WTC11 (cell line): ENCODE results near the gene ARL5A. TPM values are rescaled to one million over a fixed set of nuclear protein-coding genes. Genes with fewer than 3 reads are reported as not detected.

Experiments
- ATAC-seq: fragments of 200-7000 bp; cut with Tn5 transposase; 2 replicates; pipeline ENCODE4 v1.10.0; 2021; ENCODE audit warnings: mild to moderate bottlenecking, moderate library complexity
- CTCF ChIA-PET: fragments of 300-600 bp; sonication (Branson Sonifier 250); formaldehyde crosslinking; loops from one replicate; lab custom pipeline; 2021; ENCODE audit warnings: antibody characterized with exemption; lab: Charles Lee
- POLR2A ChIA-PET: fragments of 350-600 bp; sonication (Branson Sonifier 250); formaldehyde crosslinking; loops from one replicate; lab custom pipeline; 2021; ENCODE audit warnings: antibody characterized with exemption; lab: Charles Lee
- DNase-seq: peaks from one replicate; pipeline ENCODE4 v3.0.0; 2021; ENCODE audit warnings: low spot score
- H3K27ac Mint-ChIP-seq: 2 replicates; pipeline ENCODE4 v1.8.0; 2021; ENCODE audit warnings: mixed read lengths
- H3K27me3 Mint-ChIP-seq: 2 replicates; pipeline ENCODE4 v1.8.0; 2021; ENCODE audit warnings: low read depth, mild to moderate bottlenecking, moderate library complexity, mixed read lengths
- H3K36me3 Mint-ChIP-seq: 2 replicates; pipeline ENCODE4 v1.8.0; 2021; ENCODE audit warnings: mixed read lengths
- H3K4me1 Mint-ChIP-seq: 2 replicates; pipeline ENCODE4 v1.8.0; 2022; ENCODE audit warnings: mixed read lengths
- H3K4me3 Mint-ChIP-seq: 2 replicates; pipeline ENCODE4 v1.8.0; 2021; ENCODE audit warnings: mild to moderate bottlenecking, moderate library complexity, mixed read lengths
- H3K9me3 Mint-ChIP-seq: 2 replicates; pipeline ENCODE4 v1.8.0; 2021; ENCODE audit warnings: mixed read lengths
- CREB1 ChIP-seq: sonication (generic); formaldehyde crosslinking; IDR thresholded peaks from 2 replicates; pipeline ENCODE4 v1.8.0; 2023; ENCODE audit warnings: mild to moderate bottlenecking, missing genetic modification reagents
- CREM ChIP-seq: sonication (generic); formaldehyde crosslinking; IDR thresholded peaks from 2 replicates; pipeline ENCODE4 v1.8.1; 2022; ENCODE audit warnings: mild to moderate bottlenecking, missing genetic modification reagents, moderate library complexity
- FOXP1 ChIP-seq: sonication (generic); formaldehyde crosslinking; IDR thresholded peaks from 2 replicates; pipeline ENCODE4 v1.8.0; 2022; ENCODE audit warnings: missing genetic modification reagents, mild to moderate bottlenecking, moderate library complexity, borderline replicate concordance
- GABPB1 ChIP-seq: sonication (generic); formaldehyde crosslinking; IDR thresholded peaks from 2 replicates; pipeline ENCODE4 v1.8.1; 2023; ENCODE audit warnings: mild to moderate bottlenecking, missing genetic modification reagents
- GRHL2 ChIP-seq: fragments of 250-450 bp; sonication (Bioruptor Pico); IDR thresholded peaks from 2 replicates; pipeline ENCODE4 v1.8.0; 2022; ENCODE audit warnings: mild to moderate bottlenecking, moderate library complexity; ENCODE audit not compliant: insufficient replicate concordance, severe bottlenecking
- GTF2I ChIP-seq: fragments of 250-450 bp; sonication (Bioruptor Pico); conservative IDR thresholded peaks from 2 replicates; pipeline ENCODE4 v1.4.0; 2021; ENCODE audit warnings: mild to moderate bottlenecking
- JUN ChIP-seq: sonication (generic); formaldehyde crosslinking; IDR thresholded peaks from 2 replicates; pipeline ENCODE4 v1.8.0; 2023; ENCODE audit warnings: mild to moderate bottlenecking, missing genetic modification reagents
- MXD4 ChIP-seq: fragments of 250-450 bp; sonication (Bioruptor Pico); IDR thresholded peaks from 2 replicates; pipeline ENCODE4 v1.8.0; 2021; ENCODE audit warnings: mild to moderate bottlenecking, moderate library complexity, borderline replicate concordance
- NFYB ChIP-seq: sonication (generic); formaldehyde crosslinking; conservative IDR thresholded peaks from 2 replicates; pipeline ENCODE4 v1.8.0; 2022; ENCODE audit warnings: low read depth, missing genetic modification reagents
- PRRX2 ChIP-seq: fragments of 250-450 bp; sonication (Bioruptor Pico); IDR thresholded peaks from 2 replicates; pipeline ENCODE4 v1.8.0; 2021; ENCODE audit warnings: mild to moderate bottlenecking
- SMAD4 ChIP-seq: sonication (generic); formaldehyde crosslinking; IDR thresholded peaks from 2 replicates; pipeline ENCODE4 v1.8.0; 2022; ENCODE audit warnings: mild to moderate bottlenecking, missing genetic modification reagents
- ZNF317 ChIP-seq: sonication (generic); formaldehyde crosslinking; IDR thresholded peaks from 2 replicates; pipeline ENCODE4 v1.8.1; 2023; ENCODE audit warnings: low read depth, mild to moderate bottlenecking, moderate library complexity, missing genetic modification reagents, borderline replicate concordance
- total RNA-seq: library from RNA; stranded (reverse); gene quantifications from 3 replicates; pipeline ENCODE4 v1.2.3, GENCODE V29; 2021
- TF ChIP-seq, protein P1 (sequence below): fragments of 250-450 bp; sonication (Bioruptor Pico); IDR thresholded peaks from 2 replicates; pipeline ENCODE4 v1.9.0; 2021; ENCODE audit warnings: mild to moderate bottlenecking
- TF ChIP-seq, protein P2 (sequence below): sonication (generic); formaldehyde crosslinking; IDR thresholded peaks from 2 replicates; pipeline ENCODE4 v1.8.1; 2023; ENCODE audit warnings: mild to moderate bottlenecking, missing genetic modification reagents, moderate library complexity
- TF ChIP-seq, protein P3 (sequence below): sonication (generic); formaldehyde crosslinking; IDR thresholded peaks from 2 replicates; pipeline ENCODE4 v1.8.0; 2022; ENCODE audit warnings: mild to moderate bottlenecking, missing genetic modification reagents
- TF ChIP-seq, protein P4 (sequence below): fragments of 250-450 bp; sonication (Bioruptor Pico); IDR thresholded peaks from 2 replicates; pipeline ENCODE4 v1.9.0; 2021; ENCODE audit warnings: mild to moderate bottlenecking
- TF ChIP-seq, protein P5 (sequence below): sonication (generic); formaldehyde crosslinking; IDR thresholded peaks from 2 replicates; pipeline ENCODE4 v1.8.0; 2023; ENCODE audit warnings: mild to moderate bottlenecking, missing genetic modification reagents

ARL5A gene
- total RNA-seq, 1 experiment from 2014 or later, result 82.7 TPM

DNA sequence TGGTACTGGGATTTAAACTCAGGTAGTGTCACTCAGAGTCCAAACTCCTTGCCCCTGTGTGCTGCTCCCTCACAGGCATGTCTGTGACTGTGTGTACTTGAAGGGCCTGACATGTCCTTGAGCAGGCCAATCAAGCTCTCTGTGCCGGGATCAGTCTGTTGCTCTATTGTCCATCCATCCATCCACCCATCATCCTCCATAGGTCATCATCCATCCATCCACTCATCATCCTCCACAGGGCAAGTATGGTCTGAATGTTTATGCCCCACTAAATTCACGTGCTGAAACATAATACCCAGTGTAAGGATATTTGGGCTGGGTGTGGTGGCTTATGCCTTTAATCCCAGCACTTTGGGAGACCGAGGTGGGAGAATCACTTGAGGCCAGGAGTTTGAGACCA is 69.5 kb downstream of the ARL5A start:
- ATAC-seq (no peak), DNase-seq (no peak)
- Mint-ChIP-seq H3K4me3 (no peak overlapping the region), H3K27me3 (no peaks in the 10 kb centered on the region), H3K4me1 (peaks cover 12% of the 10 kb centered on the region), H3K9me3 (no peaks in the 10 kb centered on the region), H3K27ac (no peak overlapping the region), H3K36me3 (no peaks in the 10 kb centered on the region)
- CTCF ChIA-PET, result no interaction called here
- POLR2A ChIA-PET, result no interaction called here
- TF ChIP-seq GABPB1 (no peak), MXD4 (CRISPR knock-in tag) (no peak), FOXP1 (no peak), PRRX2 (CRISPR knock-in tag) (no peak), NFYB (CRISPR knock-in tag) (no peak), GRHL2 (CRISPR knock-in tag) (no peak), GTF2I (CRISPR knock-in tag) (no peak)
- TF ChIP-seq, protein P1, sequence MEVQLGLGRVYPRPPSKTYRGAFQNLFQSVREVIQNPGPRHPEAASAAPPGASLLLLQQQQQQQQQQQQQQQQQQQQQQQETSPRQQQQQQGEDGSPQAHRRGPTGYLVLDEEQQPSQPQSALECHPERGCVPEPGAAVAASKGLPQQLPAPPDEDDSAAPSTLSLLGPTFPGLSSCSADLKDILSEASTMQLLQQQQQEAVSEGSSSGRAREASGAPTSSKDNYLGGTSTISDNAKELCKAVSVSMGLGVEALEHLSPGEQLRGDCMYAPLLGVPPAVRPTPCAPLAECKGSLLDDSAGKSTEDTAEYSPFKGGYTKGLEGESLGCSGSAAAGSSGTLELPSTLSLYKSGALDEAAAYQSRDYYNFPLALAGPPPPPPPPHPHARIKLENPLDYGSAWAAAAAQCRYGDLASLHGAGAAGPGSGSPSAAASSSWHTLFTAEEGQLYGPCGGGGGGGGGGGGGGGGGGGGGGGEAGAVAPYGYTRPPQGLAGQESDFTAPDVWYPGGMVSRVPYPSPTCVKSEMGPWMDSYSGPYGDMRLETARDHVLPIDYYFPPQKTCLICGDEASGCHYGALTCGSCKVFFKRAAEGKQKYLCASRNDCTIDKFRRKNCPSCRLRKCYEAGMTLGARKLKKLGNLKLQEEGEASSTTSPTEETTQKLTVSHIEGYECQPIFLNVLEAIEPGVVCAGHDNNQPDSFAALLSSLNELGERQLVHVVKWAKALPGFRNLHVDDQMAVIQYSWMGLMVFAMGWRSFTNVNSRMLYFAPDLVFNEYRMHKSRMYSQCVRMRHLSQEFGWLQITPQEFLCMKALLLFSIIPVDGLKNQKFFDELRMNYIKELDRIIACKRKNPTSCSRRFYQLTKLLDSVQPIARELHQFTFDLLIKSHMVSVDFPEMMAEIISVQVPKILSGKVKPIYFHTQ, result no peak
- TF ChIP-seq, protein P2, sequence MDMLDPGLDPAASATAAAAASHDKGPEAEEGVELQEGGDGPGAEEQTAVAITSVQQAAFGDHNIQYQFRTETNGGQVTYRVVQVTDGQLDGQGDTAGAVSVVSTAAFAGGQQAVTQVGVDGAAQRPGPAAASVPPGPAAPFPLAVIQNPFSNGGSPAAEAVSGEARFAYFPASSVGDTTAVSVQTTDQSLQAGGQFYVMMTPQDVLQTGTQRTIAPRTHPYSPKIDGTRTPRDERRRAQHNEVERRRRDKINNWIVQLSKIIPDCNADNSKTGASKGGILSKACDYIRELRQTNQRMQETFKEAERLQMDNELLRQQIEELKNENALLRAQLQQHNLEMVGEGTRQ (CRISPR knock-in tag), result no peak
- TF ChIP-seq, protein P3, sequence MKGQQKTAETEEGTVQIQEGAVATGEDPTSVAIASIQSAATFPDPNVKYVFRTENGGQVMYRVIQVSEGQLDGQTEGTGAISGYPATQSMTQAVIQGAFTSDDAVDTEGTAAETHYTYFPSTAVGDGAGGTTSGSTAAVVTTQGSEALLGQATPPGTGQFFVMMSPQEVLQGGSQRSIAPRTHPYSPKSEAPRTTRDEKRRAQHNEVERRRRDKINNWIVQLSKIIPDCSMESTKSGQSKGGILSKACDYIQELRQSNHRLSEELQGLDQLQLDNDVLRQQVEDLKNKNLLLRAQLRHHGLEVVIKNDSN (CRISPR knock-in tag), result no peak

DNA sequence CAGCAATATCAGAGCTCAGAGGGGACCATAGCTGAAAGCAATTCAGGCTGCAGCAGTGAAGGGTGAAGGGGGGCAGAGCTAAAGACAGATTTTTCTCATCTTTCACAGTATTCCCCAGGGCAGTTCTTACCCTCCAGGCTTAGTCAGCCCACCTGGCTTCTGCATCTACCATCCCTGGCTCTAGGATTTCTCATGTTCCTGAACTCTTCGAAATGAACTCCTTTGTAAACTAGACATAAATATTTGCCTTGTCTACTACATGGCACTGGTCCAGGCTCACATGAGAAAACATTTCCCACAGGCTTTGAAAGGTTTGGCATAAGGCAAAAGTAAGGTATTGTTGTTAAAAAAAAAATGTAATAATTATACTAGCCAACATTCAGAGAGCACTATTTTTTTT is 70.4 kb downstream of the ARL5A start:
- no peak for TF ChIP-seq GTF2I (CRISPR knock-in tag)
- no peak for TF ChIP-seq ZNF317 (CRISPR knock-in tag)
- Mint-ChIP-seq H3K27ac (no peak overlapping the region), H3K9me3 (no peaks in the 10 kb centered on the region), H3K4me1 (peaks cover 12% of the 10 kb centered on the region), H3K27me3 (no peaks in the 10 kb centered on the region), H3K4me3 (no peak overlapping the region), H3K36me3 (no peaks in the 10 kb centered on the region)
- DNase-seq (no peak), ATAC-seq (no peak)
- POLR2A ChIA-PET, result no interaction called here
- CTCF ChIA-PET, result no interaction called here

DNA sequence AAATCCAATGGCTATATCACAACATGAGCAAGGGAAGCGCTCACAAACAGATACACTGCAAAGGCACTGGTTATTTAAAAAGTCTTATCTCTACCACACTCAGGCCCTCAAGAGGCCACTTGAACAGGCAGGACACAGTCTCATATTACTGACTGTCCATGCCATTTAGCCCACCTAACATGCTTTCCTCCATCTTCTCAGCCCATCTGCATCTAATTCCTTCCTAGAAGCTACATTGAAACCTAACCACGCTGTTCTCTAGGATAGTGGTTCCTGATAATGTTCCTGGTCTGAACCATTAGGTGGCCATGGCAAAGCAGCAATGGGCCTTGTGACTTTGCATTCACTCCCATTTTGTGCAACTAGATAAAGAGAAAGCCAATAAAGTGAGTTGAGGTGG is 71.4 kb downstream of the ARL5A start:
- Mint-ChIP-seq H3K27ac (no peak overlapping the region), H3K4me3 (no peak overlapping the region), H3K36me3 (no peaks in the 10 kb centered on the region), H3K27me3 (no peaks in the 10 kb centered on the region), H3K9me3 (no peaks in the 10 kb centered on the region), H3K4me1 (peaks cover 12% of the 10 kb centered on the region)
- no peak for ATAC-seq
- ChIA-PET POLR2A (no interaction called here), CTCF (interaction anchor here (1.2 kb wide), 1 partner anchor 23 kb away, joined by 3 read pairs; the partner anchor contains the start of gene NEB)
- TF ChIP-seq, protein P4, sequence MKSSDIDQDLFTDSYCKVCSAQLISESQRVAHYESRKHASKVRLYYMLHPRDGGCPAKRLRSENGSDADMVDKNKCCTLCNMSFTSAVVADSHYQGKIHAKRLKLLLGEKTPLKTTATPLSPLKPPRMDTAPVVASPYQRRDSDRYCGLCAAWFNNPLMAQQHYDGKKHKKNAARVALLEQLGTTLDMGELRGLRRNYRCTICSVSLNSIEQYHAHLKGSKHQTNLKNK, result no peak
- TF ChIP-seq GTF2I (CRISPR knock-in tag) (no peak), JUN (CRISPR knock-in tag) (no peak), SMAD4 (CRISPR knock-in tag) (no peak), CREB1 (no peak), CREM (no peak), GABPB1 (no peak)
- TF ChIP-seq, protein P2 (CRISPR knock-in tag), result no peak
- TF ChIP-seq, protein P5, sequence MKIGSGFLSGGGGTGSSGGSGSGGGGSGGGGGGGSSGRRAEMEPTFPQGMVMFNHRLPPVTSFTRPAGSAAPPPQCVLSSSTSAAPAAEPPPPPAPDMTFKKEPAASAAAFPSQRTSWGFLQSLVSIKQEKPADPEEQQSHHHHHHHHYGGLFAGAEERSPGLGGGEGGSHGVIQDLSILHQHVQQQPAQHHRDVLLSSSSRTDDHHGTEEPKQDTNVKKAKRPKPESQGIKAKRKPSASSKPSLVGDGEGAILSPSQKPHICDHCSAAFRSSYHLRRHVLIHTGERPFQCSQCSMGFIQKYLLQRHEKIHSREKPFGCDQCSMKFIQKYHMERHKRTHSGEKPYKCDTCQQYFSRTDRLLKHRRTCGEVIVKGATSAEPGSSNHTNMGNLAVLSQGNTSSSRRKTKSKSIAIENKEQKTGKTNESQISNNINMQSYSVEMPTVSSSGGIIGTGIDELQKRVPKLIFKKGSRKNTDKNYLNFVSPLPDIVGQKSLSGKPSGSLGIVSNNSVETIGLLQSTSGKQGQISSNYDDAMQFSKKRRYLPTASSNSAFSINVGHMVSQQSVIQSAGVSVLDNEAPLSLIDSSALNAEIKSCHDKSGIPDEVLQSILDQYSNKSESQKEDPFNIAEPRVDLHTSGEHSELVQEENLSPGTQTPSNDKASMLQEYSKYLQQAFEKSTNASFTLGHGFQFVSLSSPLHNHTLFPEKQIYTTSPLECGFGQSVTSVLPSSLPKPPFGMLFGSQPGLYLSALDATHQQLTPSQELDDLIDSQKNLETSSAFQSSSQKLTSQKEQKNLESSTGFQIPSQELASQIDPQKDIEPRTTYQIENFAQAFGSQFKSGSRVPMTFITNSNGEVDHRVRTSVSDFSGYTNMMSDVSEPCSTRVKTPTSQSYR (CRISPR knock-in tag), result no peak
- DNase-seq, result no peak
